HG02798 (cell line): ENCODE results near the gene ITGB8.

Experiments
- ATAC-seq: cut with Tn5 transposase; IDR thresholded peaks from one replicate; pipeline ENCODE4 v1.9.1; 2021; ENCODE audit warnings: mild to moderate bottlenecking; ENCODE audit not compliant: unreplicated experiment, poor library complexity

Gene ITGB8

GRCh38 chr7:20331910-20332813 is 1.5 kb downstream of the ITGB8 start:
- no peak for ATAC-seq

GRCh38 chr7:20338285-20338684 is 7.6 kb downstream of the ITGB8 start:
- ATAC-seq, result no peak

GRCh38 chr7:20340839-20341238 is 10.1 kb downstream of the ITGB8 start:
- no peak for ATAC-seq

GRCh38 chr7:20343205-20343604 is 12.5 kb downstream of the ITGB8 start:
- no peak for ATAC-seq

- no peak for ATAC-seq
These were observed 13.2 kb downstream of the ITGB8 start for GRCh38 chr7:20343941-20344340.

- ATAC-seq, result no peak
These were observed 13.7 kb downstream of the ITGB8 start for GRCh38 chr7:20344396-20344795.

GRCh38 chr7:20346577-20346976 is 15.9 kb downstream of the ITGB8 start:
- no peak for ATAC-seq

- no peak for ATAC-seq
These were observed 17.0 kb downstream of the ITGB8 start for GRCh38 chr7:20347680-20348079.

GRCh38 chr7:20348125-20348807 is 17.6 kb downstream of the ITGB8 start:
- ATAC-seq, result no peak

- no peak for ATAC-seq
These were observed 19.8 kb downstream of the ITGB8 start for GRCh38 chr7:20350518-20350951.

GRCh38 chr7:20350996-20351692 is 20.4 kb downstream of the ITGB8 start:
- no peak for ATAC-seq

- no peak for ATAC-seq
These were observed 21.2 kb downstream of the ITGB8 start for GRCh38 chr7:20351901-20352300.

GRCh38 chr7:20352573-20353306 is 22.0 kb downstream of the ITGB8 start:
- ATAC-seq, result no peak

- no peak for ATAC-seq
These were observed 24.2 kb downstream of the ITGB8 start for GRCh38 chr7:20354610-20355528.

GRCh38 chr7:20358106-20358505 is 27.4 kb downstream of the ITGB8 start:
- ATAC-seq, result no peak

GRCh38 chr7:20358762-20359282 is 28.1 kb downstream of the ITGB8 start:
- ATAC-seq, result no peak

GRCh38 chr7:20359341-20359963 is 28.8 kb downstream of the ITGB8 start:
- no peak for ATAC-seq

GRCh38 chr7:20362574-20363253 is 32.0 kb downstream of the ITGB8 start:
- ATAC-seq, result no peak
